Measurements from ENCODE around the gene PICALM. TPM values are rescaled to one million over a fixed set of nuclear protein-coding genes. Genes with fewer than 3 reads are reported as not detected.

The PICALM gene
- total RNA-seq, 4 donors from 2014 or later = 164 to 386 (median 189) TPM

GRCh38 chr11:86103808-86104207 is 34.9 kb upstream of the PICALM start:
- Histone ChIP-seq H3K27ac (no peak overlapping the region), H3K36me3 (no peaks in the 10 kb centered on the region), H3K4me3 (no peak overlapping the region), H3K9me3 (no peaks in the 10 kb centered on the region), H3K4me1 (no peaks in the 10 kb centered on the region), H3K27me3 (no peaks in the 10 kb centered on the region)
- WGBS = 68% methylated on average over 1 of the region's 1 CpG
- no peak for DNase-seq (ENCODE audit: low spot score in 2 of 2)
- TF ChIP-seq POLR2AphosphoS5 (IDR thresholded peaks at IDR 0.05) = no peak
- no peak for TF ChIP-seq POLR2A (IDR thresholded peaks at IDR 0.05)
- no peak for TF ChIP-seq CTCF (IDR thresholded peaks at IDR 0.05)
- TF ChIP-seq EP300 (IDR thresholded peaks at IDR 0.05) = no peak

- no peaks in the 10 kb centered on the region for H3K9me3 ChIP-seq
- no peaks in the 10 kb centered on the region for H3K4me1 ChIP-seq
- TF ChIP-seq EP300 (IDR thresholded peaks at IDR 0.05) (no peak), POLR2AphosphoS5 (IDR thresholded peaks at IDR 0.05) (no peak), CTCF (IDR thresholded peaks at IDR 0.05) (no peak), POLR2A (IDR thresholded peaks at IDR 0.05) (no peak)
- H3K27me3 ChIP-seq = no peaks in the 10 kb centered on the region
- whole genome bisulfite sequencing = 67% methylated on average over 3 of the region's 3 CpGs
- no peak for DNase-seq (ENCODE audit: low spot score in 2 of 2)
- no peak overlapping the region for H3K4me3 ChIP-seq
- H3K36me3 ChIP-seq = no peaks in the 10 kb centered on the region
- no peak overlapping the region for H3K27ac ChIP-seq
Measured at GRCh38 chr11:86101941-86102407, 33.1 kb upstream of the PICALM start.

DNA sequence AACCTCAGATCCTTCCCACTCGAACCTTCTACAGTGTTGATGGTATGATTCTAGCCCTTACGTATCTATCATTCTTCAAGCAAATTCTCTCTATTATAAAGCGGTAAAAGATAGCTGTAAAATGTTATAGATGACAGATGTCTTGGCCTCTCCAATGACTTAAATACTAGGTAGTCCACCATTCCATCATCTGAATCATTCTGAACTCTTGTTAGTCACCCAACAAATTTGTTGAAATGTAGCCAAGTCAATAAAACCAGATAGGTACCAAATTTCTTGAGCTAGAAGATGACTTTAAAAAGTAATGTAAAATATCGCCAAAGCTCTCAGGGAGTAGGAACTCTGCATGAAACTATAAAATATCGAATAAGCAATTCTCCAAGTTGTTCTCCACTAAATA is 32.6 kb upstream of the PICALM start:
- DNase-seq (ENCODE audit: low spot score in 2 of 2) = no peak
- Histone ChIP-seq H3K4me3 (no peak overlapping the region), H3K27me3 (no peaks in the 10 kb centered on the region), H3K9me3 (no peaks in the 10 kb centered on the region), H3K4me1 (no peaks in the 10 kb centered on the region), H3K36me3 (no peaks in the 10 kb centered on the region), H3K27ac (no peak overlapping the region)
- WGBS = 93% methylated on average over 5 of the region's 5 CpGs
- TF ChIP-seq POLR2A (IDR thresholded peaks at IDR 0.05) (no peak), POLR2AphosphoS5 (IDR thresholded peaks at IDR 0.05) (no peak), CTCF (IDR thresholded peaks at IDR 0.05) (no peak), EP300 (IDR thresholded peaks at IDR 0.05) (no peak)

DNA sequence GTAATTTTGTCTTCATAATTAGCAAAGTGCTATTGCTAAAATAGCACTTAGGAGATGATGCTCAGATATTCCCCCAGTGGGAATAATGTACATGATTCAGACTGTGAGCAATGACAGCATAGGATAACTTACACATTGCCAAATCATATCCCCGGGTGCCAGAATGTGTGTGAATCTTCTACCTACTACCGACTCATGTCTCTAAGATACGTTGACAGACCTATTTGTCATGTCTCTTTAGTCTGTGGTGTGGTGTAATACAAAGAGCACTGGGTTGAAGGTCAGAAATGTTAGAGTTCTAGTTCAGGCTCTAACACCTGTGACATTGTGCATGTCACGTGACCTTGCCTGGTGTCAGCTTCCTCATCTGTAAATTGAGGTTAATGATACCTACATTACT is 31.0 kb upstream of the PICALM start:
- no peak for TF ChIP-seq POLR2AphosphoS5 (IDR thresholded peaks at IDR 0.05)
- no peak for TF ChIP-seq CTCF (IDR thresholded peaks at IDR 0.05)
- TF ChIP-seq POLR2A (IDR thresholded peaks at IDR 0.05) = no peak
- TF ChIP-seq EP300 (IDR thresholded peaks at IDR 0.05) = no peak
- Histone ChIP-seq H3K27ac (no peak overlapping the region), H3K4me3 (no peak overlapping the region), H3K9me3 (no peaks in the 10 kb centered on the region), H3K4me1 (no peaks in the 10 kb centered on the region), H3K27me3 (no peaks in the 10 kb centered on the region), H3K36me3 (no peaks in the 10 kb centered on the region)
- no peak for DNase-seq (ENCODE audit: low spot score in 2 of 2)
- WGBS = 79% methylated on average over 4 of the region's 4 CpGs

DNA sequence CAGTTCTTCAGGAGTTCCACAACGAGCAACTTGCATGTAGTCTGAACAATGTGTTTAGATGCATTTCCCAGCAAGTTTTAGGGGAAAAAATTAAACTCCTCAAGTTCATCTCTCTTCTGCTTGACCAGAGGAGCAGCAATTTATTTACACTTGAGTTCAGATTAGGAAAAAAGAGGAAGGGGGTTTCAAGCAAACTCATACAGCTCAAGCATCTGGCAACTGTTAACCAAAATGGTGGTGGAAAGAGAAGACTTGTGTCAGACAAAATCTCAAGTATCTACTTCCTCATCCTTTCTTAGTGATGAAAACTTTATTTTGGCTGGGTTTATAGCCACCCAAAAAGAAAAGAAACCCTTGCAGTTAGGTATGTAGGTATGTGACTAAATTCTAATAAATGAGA is 29.1 kb upstream of the PICALM start:
- Histone ChIP-seq H3K36me3 (no peaks in the 10 kb centered on the region), H3K27me3 (no peaks in the 10 kb centered on the region), H3K27ac (no peak overlapping the region), H3K4me3 (no peak overlapping the region), H3K9me3 (no peaks in the 10 kb centered on the region), H3K4me1 (no peaks in the 10 kb centered on the region)
- no peak for DNase-seq (ENCODE audit: low spot score in 2 of 2)
- TF ChIP-seq EP300 (IDR thresholded peaks at IDR 0.05) (no peak), POLR2AphosphoS5 (IDR thresholded peaks at IDR 0.05) (no peak), CTCF (IDR thresholded peaks at IDR 0.05) (no peak), POLR2A (IDR thresholded peaks at IDR 0.05) (no peak)
- WGBS = 94% methylated on average over 1 of the region's 1 CpG

Measured in suprapubic skin (tissue), 4 donors.